GM18951 (cell line): ENCODE results near the gene POLR3E.
"Not testable (repeated sequence)": the region's sequence is repeated elsewhere in the genome, so short reads cannot be mapped to it uniquely, and the experiment has no call there.

Experiments
- POLR2A ChIP-seq: IDR thresholded peaks from 4 replicates; pipeline ENCODE4 v1.6.1; 2011; ENCODE audit warnings: mild to moderate bottlenecking; ENCODE audit not compliant: insufficient read length, insufficient read depth; ENCODE audit errors: extremely low read depth
- in situ Hi-C: fragments of 300-500 bp; cut with MboI; formaldehyde crosslinking; loops from one replicate; pipeline ENCODE4 v1.12.0; 2022; ENCODE audit warnings: low sequenced_read_pairs, mixed read lengths, inconsistent platforms; ENCODE audit not compliant: unreplicated experiment

Gene POLR3E

DNA sequence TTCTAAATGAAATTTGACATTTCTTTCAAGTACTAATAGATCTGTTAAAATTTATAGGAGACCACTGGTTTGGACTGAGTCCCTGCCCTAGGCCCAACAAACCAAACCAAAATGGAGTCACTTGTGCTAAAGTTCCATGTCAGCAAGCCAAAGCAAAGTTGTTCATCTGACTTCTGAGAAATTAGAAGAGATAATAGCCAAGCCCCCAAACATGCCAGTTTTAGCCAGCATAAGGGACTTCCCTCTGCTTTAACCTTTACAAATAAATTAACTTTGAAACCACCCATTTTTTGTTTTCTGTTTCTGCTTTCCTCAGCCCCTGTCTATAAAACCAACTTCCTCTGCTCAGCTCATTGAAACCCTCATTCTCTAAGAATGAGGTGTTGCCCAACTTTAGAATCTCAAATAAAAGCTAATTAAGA is 58.3 kb downstream of the POLR3E start:
- no peak for TF ChIP-seq POLR2A
- in situ Hi-C loops: no loop called here

DNA sequence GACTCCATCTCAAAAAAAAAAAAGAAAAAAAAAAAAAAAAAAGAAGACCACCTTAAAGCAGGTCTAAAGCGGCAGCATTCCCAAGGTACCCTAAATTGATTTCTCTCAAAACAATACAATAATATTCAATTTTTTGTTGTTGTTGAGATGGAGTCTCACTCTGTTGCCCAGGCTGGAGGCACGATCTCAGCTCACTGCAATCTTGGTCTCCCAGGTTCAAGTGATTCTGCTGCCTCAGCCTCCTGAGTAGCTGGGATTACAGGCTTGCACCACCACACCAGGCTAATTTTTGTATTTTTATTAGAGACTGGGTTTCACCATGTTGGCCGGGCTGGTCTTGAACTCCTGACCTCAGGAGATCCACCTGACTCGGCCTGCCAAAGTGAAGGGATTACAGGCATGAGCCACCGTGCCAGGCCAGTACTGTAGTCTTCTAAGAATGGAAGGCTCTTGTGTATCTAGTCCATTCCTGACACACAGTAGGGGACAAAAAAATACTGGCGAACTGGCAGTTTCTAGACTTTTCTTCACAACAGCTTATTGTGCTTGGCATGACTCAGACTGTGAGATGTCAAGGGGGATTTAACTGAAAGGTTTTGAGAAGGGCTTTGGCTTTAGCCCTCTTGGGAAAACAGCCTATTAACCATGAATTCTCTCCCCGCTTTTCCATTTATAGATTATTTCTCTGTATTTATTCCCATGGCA is 59.9 kb downstream of the POLR3E start:
- in situ Hi-C loops: no loop called here
- no peak for TF ChIP-seq POLR2A

DNA sequence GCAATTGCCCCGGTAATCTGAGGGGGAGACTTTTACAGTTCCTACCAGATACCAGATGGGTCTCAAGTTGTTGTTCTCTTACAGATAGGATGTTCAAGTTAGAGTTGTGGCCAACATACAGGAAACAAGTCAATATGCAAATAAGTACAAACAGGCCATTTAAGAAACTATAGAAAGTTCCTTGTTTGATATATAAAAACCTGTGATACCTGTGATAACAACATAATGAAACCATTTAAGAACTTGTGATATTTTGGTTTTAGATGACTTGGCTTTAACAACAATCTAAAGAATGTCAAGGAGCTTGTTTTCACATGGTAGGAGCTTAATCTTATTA is 60.4 kb downstream of the POLR3E start:
- in situ Hi-C loops: no loop called here
- no peak for TF ChIP-seq POLR2A

DNA sequence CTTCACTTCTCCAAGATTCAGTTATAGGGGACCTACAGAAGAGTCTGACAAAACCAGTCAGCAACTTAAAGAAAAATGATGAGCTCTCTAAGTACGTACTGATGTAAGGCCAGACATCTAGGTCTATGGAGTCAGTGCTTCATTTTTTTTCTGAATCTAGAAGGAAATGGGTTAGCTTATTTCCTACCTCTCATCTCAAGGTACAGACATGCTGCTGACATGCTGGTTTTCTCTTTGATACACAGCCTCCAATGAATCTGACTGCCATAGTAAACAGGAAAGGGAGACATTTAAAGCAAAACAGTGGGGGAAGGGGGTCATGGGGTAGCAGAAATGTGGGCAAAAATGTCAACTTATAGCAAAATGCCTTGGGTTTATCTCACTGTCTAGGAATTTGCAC is 60.8 kb downstream of the POLR3E start:
- in situ Hi-C loops: no loop called here
- no peak for TF ChIP-seq POLR2A

DNA sequence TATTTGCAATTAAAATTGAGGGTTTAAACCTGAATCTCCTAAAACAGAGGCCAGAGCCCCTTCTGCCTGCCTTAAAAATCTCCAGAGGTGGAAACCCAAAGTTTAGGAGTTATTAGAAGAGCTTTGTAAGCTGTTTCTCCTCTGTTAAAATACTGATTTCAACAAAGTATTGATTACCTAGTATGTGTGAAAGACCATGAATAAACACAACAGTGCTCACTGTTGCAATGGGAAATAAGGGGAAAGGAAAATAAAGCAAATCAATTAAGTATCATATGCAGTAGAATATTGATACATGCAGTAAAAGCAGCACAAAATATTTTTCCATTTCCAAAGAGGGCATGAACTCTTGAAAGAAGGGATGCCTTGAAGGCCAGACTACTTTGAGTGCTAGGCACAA is 62.5 kb downstream of the POLR3E start:
- TF ChIP-seq POLR2A: no peak
- in situ Hi-C loops: no loop called here

DNA sequence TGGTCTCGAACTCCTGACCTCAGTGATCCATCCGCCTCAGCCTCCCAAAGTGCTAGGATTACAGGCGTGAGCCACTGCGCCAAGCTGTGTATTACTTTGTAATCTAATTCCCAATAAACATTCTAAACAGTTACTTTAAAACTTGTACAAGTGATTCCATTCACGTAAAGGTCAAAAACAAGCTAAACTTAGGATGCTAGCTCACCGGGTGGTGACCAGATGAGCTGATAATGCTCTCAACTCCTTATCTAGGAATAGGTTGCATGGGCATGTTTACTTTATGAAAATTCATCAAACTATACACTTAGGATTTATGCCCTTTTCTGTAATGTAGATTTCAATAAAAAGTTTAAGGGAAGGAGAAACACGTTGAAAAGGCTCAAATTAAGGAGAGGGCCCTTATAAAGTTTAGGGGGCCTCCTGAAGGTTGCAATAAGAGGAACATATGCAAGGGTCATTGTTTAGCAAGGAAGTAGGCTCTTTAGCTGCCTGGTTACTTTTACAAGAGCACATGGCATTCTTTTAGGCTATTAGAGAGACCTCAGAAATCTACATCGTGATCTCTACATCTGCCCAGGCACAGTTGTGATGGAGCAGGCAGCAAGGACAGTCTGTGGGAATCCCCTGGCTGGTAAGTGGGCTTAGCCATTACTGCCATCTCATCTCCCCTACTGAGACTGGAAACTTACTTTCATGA is 63.9 kb downstream of the POLR3E start:
- no peak for TF ChIP-seq POLR2A
- in situ Hi-C loops: no loop called here

DNA sequence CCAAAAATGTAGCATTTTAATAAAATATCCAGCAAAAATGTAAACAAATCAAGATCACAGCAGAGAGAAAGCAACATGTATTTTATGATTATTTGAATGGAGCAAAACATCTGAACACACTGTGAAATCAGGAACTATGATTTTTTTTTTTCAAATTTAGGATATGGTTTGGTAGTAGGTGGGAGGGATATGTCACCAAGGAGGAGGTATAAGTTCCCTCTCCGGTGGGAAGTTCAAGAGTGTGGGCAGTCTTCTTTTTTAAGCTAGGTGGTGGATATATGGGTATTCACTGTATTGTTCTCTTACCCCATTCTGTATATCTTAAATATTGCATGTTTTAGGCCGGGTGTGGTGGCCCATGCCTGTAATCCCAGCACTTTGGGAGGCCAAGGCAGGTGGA is 67.0 kb downstream of the POLR3E start:
- TF ChIP-seq POLR2A: no peak
- in situ Hi-C loops: no loop called here

DNA sequence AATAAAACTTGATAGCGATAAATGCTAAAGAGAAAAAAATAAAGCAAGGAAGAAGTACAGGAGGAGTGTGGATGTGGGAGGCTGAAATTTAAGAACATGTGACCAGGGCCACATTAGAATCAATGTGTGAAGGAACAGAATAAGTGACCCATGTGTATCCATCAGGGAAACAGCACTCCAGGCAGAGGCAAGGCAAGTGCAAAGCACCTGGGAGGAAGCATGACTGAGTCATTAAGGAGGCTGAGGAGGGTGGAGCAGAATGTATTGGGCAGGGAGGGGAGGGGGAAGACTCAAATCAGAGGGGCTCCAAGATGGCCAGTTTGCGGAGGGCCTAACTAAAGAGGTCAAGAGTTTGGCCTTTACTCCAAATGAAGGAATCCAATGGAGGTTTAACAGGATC is 69.2 kb downstream of the POLR3E start:
- in situ Hi-C loops: no loop called here
- TF ChIP-seq POLR2A: no peak

DNA sequence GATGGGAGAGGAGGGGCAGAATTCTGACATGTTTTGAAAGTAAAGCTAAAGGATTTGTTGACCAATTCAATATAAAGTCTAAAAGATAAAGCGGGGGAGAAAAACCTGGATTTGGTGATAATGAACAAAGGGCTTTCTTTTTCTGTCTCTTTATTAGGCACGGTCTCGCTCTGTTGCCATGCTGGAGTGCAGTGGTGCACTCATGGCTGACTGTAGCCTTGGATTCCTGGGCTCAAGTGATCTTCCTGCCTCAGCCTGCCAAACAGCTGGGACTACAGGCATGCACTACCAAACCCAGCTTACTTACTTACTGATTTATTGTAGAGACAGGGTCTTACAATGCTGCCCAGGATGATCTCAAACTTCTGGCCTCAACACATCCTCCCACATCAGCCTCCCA is 69.7 kb downstream of the POLR3E start:
- in situ Hi-C loops: no loop called here
- no peak for TF ChIP-seq POLR2A

DNA sequence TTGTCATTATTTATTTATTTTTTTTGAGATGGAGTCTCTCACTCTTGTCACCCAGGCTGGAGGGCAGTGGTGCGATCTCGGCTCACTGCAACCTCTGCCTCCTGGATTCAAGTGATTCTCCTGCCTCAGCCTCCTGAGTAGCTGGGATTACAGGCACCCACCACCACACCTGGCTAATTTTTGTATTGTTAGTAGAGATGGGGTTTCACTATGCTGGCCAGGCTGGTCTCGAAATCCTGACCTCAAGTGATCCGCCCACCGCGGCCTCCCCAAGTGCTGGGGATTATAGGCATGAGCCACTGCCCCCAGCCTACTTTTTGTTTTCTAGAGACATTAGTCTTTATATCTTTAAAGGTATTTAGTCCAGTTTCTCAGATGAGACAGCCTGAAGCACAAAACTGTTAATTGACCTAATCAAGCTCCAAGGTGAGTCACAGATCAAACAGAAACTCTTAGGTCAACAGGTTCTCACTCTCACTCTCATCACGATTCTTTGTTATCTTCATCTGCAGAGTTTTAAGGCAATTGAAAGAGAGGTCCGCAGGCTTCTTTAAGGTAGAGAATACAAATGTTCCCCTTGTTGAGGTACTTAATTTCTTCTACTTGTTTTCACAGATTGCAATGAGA is 71.1 kb downstream of the POLR3E start:
- in situ Hi-C loops: not testable (repeated sequence)

DNA sequence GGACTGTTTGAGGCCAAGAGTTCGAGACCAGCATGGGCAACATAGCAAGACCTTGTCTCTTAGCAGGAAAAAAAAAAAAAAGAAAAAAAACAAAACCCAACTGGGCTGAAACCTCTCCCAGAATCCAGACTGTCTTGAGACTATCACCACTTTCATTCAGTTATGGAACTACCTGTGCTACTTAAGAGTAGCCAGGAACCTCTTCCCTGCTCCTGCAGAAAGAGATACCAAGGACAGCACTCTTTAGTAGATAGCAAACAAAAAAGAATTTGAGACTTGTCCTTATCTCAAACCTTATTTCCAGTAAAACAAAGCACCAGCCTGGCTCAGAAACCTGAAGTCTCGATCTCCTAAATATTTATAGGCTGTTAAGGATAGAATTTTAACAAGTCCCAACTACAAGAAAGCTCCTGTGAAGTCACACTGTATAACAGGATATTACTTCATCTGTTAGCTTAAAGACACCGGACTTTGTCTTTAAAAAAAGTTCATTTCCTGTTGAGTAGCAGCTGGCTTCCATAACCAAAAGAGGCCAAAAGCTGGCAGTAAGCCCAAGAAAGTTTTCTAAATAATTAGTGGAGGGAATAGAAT is 72.1 kb downstream of the POLR3E start:
- in situ Hi-C loops: no loop called here
- TF ChIP-seq POLR2A: no peak

DNA sequence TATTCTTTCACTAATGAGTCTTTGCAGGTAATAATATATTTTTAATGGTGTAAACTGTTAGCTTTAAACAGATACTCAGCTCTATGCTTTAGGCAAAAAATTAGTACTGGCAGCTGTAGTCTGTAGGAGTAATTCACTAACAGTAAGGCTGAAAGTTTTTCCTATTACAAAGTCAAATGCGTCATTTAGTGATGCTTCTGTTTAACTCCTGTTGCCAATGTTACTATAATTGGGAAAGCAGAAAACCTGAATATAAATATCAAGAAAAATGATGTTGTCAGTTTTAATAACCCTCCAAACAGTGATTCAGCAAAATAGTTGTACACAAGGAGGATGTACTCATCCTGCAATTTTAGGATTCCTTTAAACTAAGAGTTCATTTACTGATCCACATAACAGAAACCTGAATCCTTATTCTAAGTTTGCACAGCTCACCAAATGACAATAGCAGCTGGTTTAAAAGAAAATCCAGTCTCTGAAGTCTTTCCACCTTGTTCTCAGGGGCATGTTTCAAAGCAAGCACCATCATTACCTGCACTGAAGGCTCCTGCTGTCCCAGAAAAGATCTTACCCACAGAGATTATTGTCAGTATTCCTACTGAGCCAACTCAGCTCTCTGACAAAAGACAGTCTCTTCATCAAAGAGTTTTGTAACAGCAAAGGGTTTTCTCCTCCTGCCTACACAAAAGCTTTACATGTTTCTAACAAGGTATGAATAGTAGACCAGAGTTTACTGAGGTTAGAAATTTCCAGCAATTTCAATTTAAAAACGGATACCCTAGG is 73.0 kb downstream of the POLR3E start:
- TF ChIP-seq POLR2A: no peak
- in situ Hi-C loops: no loop called here
